ENCODE data around the gene AKT1S1.

The AKT1S1 gene

GRCh38 chr19:49894011-49894664, 17.0 kb upstream of the AKT1S1 start:
- Histone ChIP-seq H3K4me1 (ENCODE audit: control extremely low read depth in 1 of 4, control insufficient read depth in 4 of 4, insufficient read depth in 4 of 4, low read length in 3 of 4) (peaks cover 0 to 39% (median 33%) of the 10 kb centered on the region in 4 experiments), H3K4me3 (ENCODE audit: control insufficient read depth in 1 of 7, extremely low read depth in 1 of 7, insufficient read depth in 4 of 7, low read depth in 2 of 7, low read length in 6 of 7) (no peak overlapping the region), H3K27ac (ENCODE audit: insufficient read depth in 1 of 2, low read depth in 1 of 2, low read length in 2 of 2, poor library complexity in 1 of 2, severe bottlenecking in 2 of 2) (no peak overlapping the region), H3K9me3 (ENCODE audit: control extremely low read depth in 1 of 5, control insufficient read depth in 4 of 5, insufficient read depth in 2 of 5, low read depth in 1 of 5, low read length in 4 of 5) (no peaks in the 10 kb centered on the region), H3K27me3 (replicated peaks in 2 of 5; ENCODE audit: control insufficient read depth in 4 of 5, insufficient read depth in 5 of 5, low read length in 4 of 5) (peaks cover 0 to 21% (median 6%) of the 10 kb centered on the region in 5 experiments), H3K36me3 (ENCODE audit: control insufficient read depth in 4 of 4, insufficient read depth in 4 of 4, low read length in 3 of 4) (no peaks in the 10 kb centered on the region)
- POLR2A ChIA-PET = interaction anchor here (0.6 to 1.4 kb wide), 4 partner anchors 17 to 694 kb away, joined by 3 read pairs; partner anchors contain the start of genes AKT1S1, NUP62 and TBC1D17
- WGBS (ENCODE audit: insufficient coverage) = 94% methylated on average over 11 of the region's 18 CpGs
- no peak for DNase-seq
- CTCF ChIA-PET = interaction anchor here (1.2 kb wide), 1 partner anchor 24 kb away, joined by 4 read pairs; no protein-coding TSS in a partner anchor

- ChIA-PET CTCF (interaction anchor here (0.7 to 1.8 kb wide), 3 partner anchors 11 to 20 kb away, joined by 3 to 5 read pairs (median 4); no protein-coding TSS in a partner anchor), POLR2A (no interaction called here)
- no peak for DNase-seq
- no CpG with 5 or more reads among the region's 1 CpG for WGBS (ENCODE audit: insufficient coverage)
- Histone ChIP-seq H3K4me1 (ENCODE audit: control extremely low read depth in 1 of 4, control insufficient read depth in 4 of 4, insufficient read depth in 4 of 4, low read length in 3 of 4) (peaks cover 0 to 32% (median 25%) of the 10 kb centered on the region in 4 experiments), H3K36me3 (ENCODE audit: control insufficient read depth in 4 of 4, insufficient read depth in 4 of 4, low read length in 3 of 4) (peaks cover 0 to 3% (median 0%) of the 10 kb centered on the region in 4 experiments), H3K27ac (ENCODE audit: insufficient read depth in 1 of 2, low read depth in 1 of 2, low read length in 2 of 2, poor library complexity in 1 of 2, severe bottlenecking in 2 of 2) (no peak overlapping the region), H3K9me3 (ENCODE audit: control extremely low read depth in 1 of 5, control insufficient read depth in 4 of 5, insufficient read depth in 2 of 5, low read depth in 1 of 5, low read length in 4 of 5) (no peaks in the 10 kb centered on the region), H3K4me3 (ENCODE audit: control insufficient read depth in 1 of 7, extremely low read depth in 1 of 7, insufficient read depth in 4 of 7, low read depth in 2 of 7, low read length in 6 of 7) (no peak overlapping the region), H3K27me3 (replicated peaks in 2 of 5; ENCODE audit: control insufficient read depth in 4 of 5, insufficient read depth in 5 of 5, low read length in 4 of 5) (peaks cover 0 to 22% (median 6%) of the 10 kb centered on the region in 5 experiments)
Measured at GRCh38 chr19:49892716-49893115, 15.6 kb upstream of the AKT1S1 start.

GRCh38 chr19:49891393-49891792, 14.2 kb upstream of the AKT1S1 start:
- Histone ChIP-seq H3K27ac (ENCODE audit: insufficient read depth in 1 of 2, low read depth in 1 of 2, low read length in 2 of 2, poor library complexity in 1 of 2, severe bottlenecking in 2 of 2) (no peak overlapping the region), H3K36me3 (ENCODE audit: control insufficient read depth in 4 of 4, insufficient read depth in 4 of 4, low read length in 3 of 4) (peaks cover 0 to 10% (median 4%) of the 10 kb centered on the region in 4 experiments), H3K4me3 (ENCODE audit: control insufficient read depth in 1 of 7, extremely low read depth in 1 of 7, insufficient read depth in 4 of 7, low read depth in 2 of 7, low read length in 6 of 7) (no peak overlapping the region), H3K4me1 (ENCODE audit: control extremely low read depth in 1 of 4, control insufficient read depth in 4 of 4, insufficient read depth in 4 of 4, low read length in 3 of 4) (peaks cover 0 to 18% (median 12%) of the 10 kb centered on the region in 4 experiments), H3K9me3 (ENCODE audit: control extremely low read depth in 1 of 5, control insufficient read depth in 4 of 5, insufficient read depth in 2 of 5, low read depth in 1 of 5, low read length in 4 of 5) (no peaks in the 10 kb centered on the region), H3K27me3 (replicated peaks in 2 of 5; ENCODE audit: control insufficient read depth in 4 of 5, insufficient read depth in 5 of 5, low read length in 4 of 5) (peaks cover 0 to 22% (median 6%) of the 10 kb centered on the region in 5 experiments)
- ChIA-PET CTCF (interaction anchor here (1.8 to 2.0 kb wide), 3 partner anchors 9 to 17 kb away, joined by 4 to 6 read pairs (median 5); no protein-coding TSS in a partner anchor), POLR2A (no interaction called here)
- WGBS (ENCODE audit: insufficient coverage) = 95% methylated on average over 17 of the region's 17 CpGs
- DNase-seq = no peak

- peaks cover 0 to 11% (median 5%) of the 10 kb centered on the region in 4 experiments for H3K4me1 ChIP-seq (ENCODE audit: control extremely low read depth in 1 of 4, control insufficient read depth in 4 of 4, insufficient read depth in 4 of 4, low read length in 3 of 4)
- H3K27ac ChIP-seq (ENCODE audit: insufficient read depth in 1 of 2, low read depth in 1 of 2, low read length in 2 of 2, poor library complexity in 1 of 2, severe bottlenecking in 2 of 2) = no peak overlapping the region
- H3K9me3 ChIP-seq (ENCODE audit: control extremely low read depth in 1 of 5, control insufficient read depth in 4 of 5, insufficient read depth in 2 of 5, low read depth in 1 of 5, low read length in 4 of 5) = no peaks in the 10 kb centered on the region
- H3K4me3 ChIP-seq (ENCODE audit: control insufficient read depth in 1 of 7, extremely low read depth in 1 of 7, insufficient read depth in 4 of 7, low read depth in 2 of 7, low read length in 6 of 7) = peak overlapping the region in 4 of 7 experiments; percentile 26 to 55 (median 48)
- POLR2A ChIA-PET = interaction anchor here (1.2 to 1.3 kb wide), 2 partner anchors 14 to 40 kb away, joined by 4 to 10 read pairs; partner anchors contain the start of gene AKT1S1
- peaks cover 0 to 22% (median 6%) of the 10 kb centered on the region in 5 experiments for H3K27me3 ChIP-seq (replicated peaks in 2 of 5; ENCODE audit: control insufficient read depth in 4 of 5, insufficient read depth in 5 of 5, low read length in 4 of 5)
- CTCF ChIA-PET = interaction anchor here (0.8 to 2.0 kb wide), 4 partner anchors 9 to 161 kb away, joined by 3 to 6 read pairs (median 4); no protein-coding TSS in a partner anchor
- H3K36me3 ChIP-seq (ENCODE audit: control insufficient read depth in 4 of 4, insufficient read depth in 4 of 4, low read length in 3 of 4) = peaks cover 0 to 10% (median 5%) of the 10 kb centered on the region in 4 experiments
- DNase-seq = peak in 1 of 3 donors; percentile 56
- 29% methylated on average over 42 of the region's 69 CpGs for WGBS (ENCODE audit: insufficient coverage)
Measured at GRCh38 chr19:49890349-49891311, 13.5 kb upstream of the AKT1S1 start.

- peak overlapping the region in 4 of 7 experiments; percentile 26 to 55 (median 48) for H3K4me3 ChIP-seq (ENCODE audit: control insufficient read depth in 1 of 7, extremely low read depth in 1 of 7, insufficient read depth in 4 of 7, low read depth in 2 of 7, low read length in 6 of 7)
- H3K27me3 ChIP-seq (replicated peaks in 2 of 5; ENCODE audit: control insufficient read depth in 4 of 5, insufficient read depth in 5 of 5, low read length in 4 of 5) = peaks cover 0 to 19% (median 5%) of the 10 kb centered on the region in 5 experiments
Measured at GRCh38 chr19:49889687-49890348, 12.7 kb upstream of the AKT1S1 start.

GRCh38 chr19:49889038-49889686, 12.0 kb upstream of the AKT1S1 start:
- POLR2A ChIA-PET = interaction anchor here (1.4 kb wide), 1 partner anchor 12 kb away, joined by 3 read pairs; the partner anchor contains the start of genes AKT1S1 and TBC1D17

More at GRCh38 chr19:49889687-49890348, 12.7 kb upstream of the AKT1S1 start:
- CTCF ChIA-PET = interaction anchor here (0.8 to 1.9 kb wide), 2 partner anchors 19 to 160 kb away, joined by 3 to 4 read pairs; no protein-coding TSS in a partner anchor
- POLR2A ChIA-PET = interaction anchor here (1.2 to 1.3 kb wide), 2 partner anchors 13 to 40 kb away, joined by 4 to 10 read pairs; partner anchors contain the start of gene AKT1S1
- H3K36me3 ChIP-seq (ENCODE audit: control insufficient read depth in 4 of 4, insufficient read depth in 4 of 4, low read length in 3 of 4) = peaks cover under 1 to 16% (median 7%) of the 10 kb centered on the region in 4 experiments
- H3K27ac ChIP-seq (ENCODE audit: insufficient read depth in 1 of 2, low read depth in 1 of 2, low read length in 2 of 2, poor library complexity in 1 of 2, severe bottlenecking in 2 of 2) = no peak overlapping the region
- H3K4me1 ChIP-seq (ENCODE audit: control extremely low read depth in 1 of 4, control insufficient read depth in 4 of 4, insufficient read depth in 4 of 4, low read length in 3 of 4) = peaks cover 0 to 9% (median 3%) of the 10 kb centered on the region in 4 experiments
- peak; percentile 89 to 93 (median 91) for DNase-seq
- WGBS (ENCODE audit: insufficient coverage) = 24% methylated on average over 69 of the region's 71 CpGs
- no peaks in the 10 kb centered on the region for H3K9me3 ChIP-seq (ENCODE audit: control extremely low read depth in 1 of 5, control insufficient read depth in 4 of 5, insufficient read depth in 2 of 5, low read depth in 1 of 5, low read length in 4 of 5)

More at GRCh38 chr19:49889038-49889686, 12.0 kb upstream of the AKT1S1 start:
- no peak overlapping the region for H3K4me3 ChIP-seq (ENCODE audit: control insufficient read depth in 1 of 7, extremely low read depth in 1 of 7, insufficient read depth in 4 of 7, low read depth in 2 of 7, low read length in 6 of 7)
- no peak overlapping the region for H3K27ac ChIP-seq (ENCODE audit: insufficient read depth in 1 of 2, low read depth in 1 of 2, low read length in 2 of 2, poor library complexity in 1 of 2, severe bottlenecking in 2 of 2)
- no peaks in the 10 kb centered on the region for H3K9me3 ChIP-seq (ENCODE audit: control extremely low read depth in 1 of 5, control insufficient read depth in 4 of 5, insufficient read depth in 2 of 5, low read depth in 1 of 5, low read length in 4 of 5)
- CTCF ChIA-PET = no interaction called here
- peaks cover 2 to 23% (median 13%) of the 10 kb centered on the region in 4 experiments for H3K36me3 ChIP-seq (ENCODE audit: control insufficient read depth in 4 of 4, insufficient read depth in 4 of 4, low read length in 3 of 4)
- 87% methylated on average over 18 of the region's 23 CpGs for WGBS (ENCODE audit: insufficient coverage)
- peaks cover 0 to 19% (median 5%) of the 10 kb centered on the region in 5 experiments for H3K27me3 ChIP-seq (replicated peaks in 2 of 5; ENCODE audit: control insufficient read depth in 4 of 5, insufficient read depth in 5 of 5, low read length in 4 of 5)
- DNase-seq = no peak
- peaks cover 0 to 9% (median 3%) of the 10 kb centered on the region in 4 experiments for H3K4me1 ChIP-seq (ENCODE audit: control extremely low read depth in 1 of 4, control insufficient read depth in 4 of 4, insufficient read depth in 4 of 4, low read length in 3 of 4)
